ENCODE measurements around the gene POLA1. TPM values are rescaled to one million over a fixed set of nuclear protein-coding genes. Genes with fewer than 3 reads are reported as not detected.

Gene POLA1
- total and polyA plus RNA-seq, 11 donors = 1.9 to 8.1 (median 6.5) TPM

GRCh38 chrX:24839331-24839730 lies 145.6 kb downstream of the POLA1 start:
- ATAC-seq = no peak
- no peaks in the 10 kb centered on the region for H3K4me1 ChIP-seq
- no peak for TF ChIP-seq POLR2A (IDR thresholded peaks at IDR 0.05)
- TF ChIP-seq, protein P1, sequence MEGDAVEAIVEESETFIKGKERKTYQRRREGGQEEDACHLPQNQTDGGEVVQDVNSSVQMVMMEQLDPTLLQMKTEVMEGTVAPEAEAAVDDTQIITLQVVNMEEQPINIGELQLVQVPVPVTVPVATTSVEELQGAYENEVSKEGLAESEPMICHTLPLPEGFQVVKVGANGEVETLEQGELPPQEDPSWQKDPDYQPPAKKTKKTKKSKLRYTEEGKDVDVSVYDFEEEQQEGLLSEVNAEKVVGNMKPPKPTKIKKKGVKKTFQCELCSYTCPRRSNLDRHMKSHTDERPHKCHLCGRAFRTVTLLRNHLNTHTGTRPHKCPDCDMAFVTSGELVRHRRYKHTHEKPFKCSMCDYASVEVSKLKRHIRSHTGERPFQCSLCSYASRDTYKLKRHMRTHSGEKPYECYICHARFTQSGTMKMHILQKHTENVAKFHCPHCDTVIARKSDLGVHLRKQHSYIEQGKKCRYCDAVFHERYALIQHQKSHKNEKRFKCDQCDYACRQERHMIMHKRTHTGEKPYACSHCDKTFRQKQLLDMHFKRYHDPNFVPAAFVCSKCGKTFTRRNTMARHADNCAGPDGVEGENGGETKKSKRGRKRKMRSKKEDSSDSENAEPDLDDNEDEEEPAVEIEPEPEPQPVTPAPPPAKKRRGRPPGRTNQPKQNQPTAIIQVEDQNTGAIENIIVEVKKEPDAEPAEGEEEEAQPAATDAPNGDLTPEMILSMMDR (IDR thresholded peaks at IDR 0.05) = no peak
- WGBS, 4 donors = 60 to 85% (median 72%) methylated on average over 4 of the region's 4 CpGs
- H3K36me3 ChIP-seq = peaks cover 0 to 11% (median 0%) of the 10 kb centered on the region in 9 donors
- H3K27me3 ChIP-seq = peaks cover 0 to 9% (median 0%) of the 10 kb centered on the region in 9 donors
- intact Hi-C loops (cut with DNase I) = loop anchor here in 9 of 10 donors (2.0 to 10.0 kb wide), 4 partner anchors 303 to 307 kb away; no protein-coding TSS in a partner anchor
- no peak overlapping the region for H3K27ac ChIP-seq
- H3K4me3 ChIP-seq = no peak overlapping the region
- H3K9me3 ChIP-seq = no peaks in the 10 kb centered on the region
- DNase-seq = no peak

- DNase-seq = no peak
Measured at GRCh38 chrX:24842486-24842885, 148.8 kb downstream of the POLA1 start.

GRCh38 chrX:24846550-24847150 lies 152.9 kb downstream of the POLA1 start:
- Histone ChIP-seq H3K27me3 (peaks cover 0 to 14% (median 0%) of the 10 kb centered on the region in 9 donors), H3K27ac (no peak overlapping the region), H3K4me1 (no peaks in the 10 kb centered on the region), H3K9me3 (no peaks in the 10 kb centered on the region), H3K36me3 (peaks cover 0 to 12% (median 0%) of the 10 kb centered on the region in 9 donors), H3K4me3 (no peak overlapping the region)
- no peak for DNase-seq
- intact Hi-C loops (cut with DNase I) = no loop called here
- 35 to 64% (median 49%) methylated on average over 3 of the region's 3 CpGs for WGBS, 4 donors
- no peak for TF ChIP-seq POLR2A (IDR thresholded peaks at IDR 0.05)
- TF ChIP-seq, protein P1 (IDR thresholded peaks at IDR 0.05) = no peak
- no peak for ATAC-seq

More at GRCh38 chrX:24842486-24842885, 148.8 kb downstream of the POLA1 start:
- H3K4me3 ChIP-seq = no peak overlapping the region
- H3K27me3 ChIP-seq = peaks cover 0 to 12% (median 0%) of the 10 kb centered on the region in 9 donors
- no peaks in the 10 kb centered on the region for H3K9me3 ChIP-seq
- no peaks in the 10 kb centered on the region for H3K4me1 ChIP-seq
- intact Hi-C loops (cut with DNase I) = loop anchor here in 1 of 10 donors (5.0 kb wide), 1 partner anchor 300 kb away; no protein-coding TSS in a partner anchor
- no peak for ATAC-seq
- TF ChIP-seq, protein P1 (IDR thresholded peaks at IDR 0.05) = no peak
- H3K36me3 ChIP-seq = peaks cover 0 to 12% (median 0%) of the 10 kb centered on the region in 9 donors
- no peak overlapping the region for H3K27ac ChIP-seq
- WGBS, 4 donors = 48 to 75% (median 66%) methylated on average over 5 of the region's 5 CpGs

DNA sequence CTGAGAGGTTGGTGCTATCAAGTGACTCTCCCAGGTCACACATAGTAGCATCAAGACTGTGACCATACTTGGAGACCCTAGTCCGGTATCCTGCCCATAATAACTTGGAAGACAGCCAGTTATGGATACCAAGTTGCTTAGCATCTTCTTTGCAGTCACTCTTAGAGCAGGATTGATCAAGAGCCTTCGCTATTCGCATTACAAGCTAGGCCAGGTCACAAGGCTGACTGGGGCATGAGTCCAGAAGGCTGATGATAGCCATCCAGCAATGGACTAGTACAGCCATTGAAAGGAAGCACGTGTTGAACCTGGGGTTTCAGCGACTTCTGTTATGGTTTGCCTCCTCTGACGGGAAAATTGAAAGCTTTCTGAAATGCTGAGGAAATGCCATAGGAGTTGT lies 157.6 kb downstream of the POLA1 start:
- 72 to 96% (median 93%) methylated on average over 6 of the region's 6 CpGs for WGBS, 4 donors
- H3K36me3 ChIP-seq = peaks cover 0 to 11% (median 0%) of the 10 kb centered on the region in 9 donors
- H3K4me1 ChIP-seq = no peaks in the 10 kb centered on the region
- ATAC-seq (no peak), DNase-seq (no peak)
- TF ChIP-seq POLR2A (IDR thresholded peaks at IDR 0.05) = no peak
- TF ChIP-seq, protein P1 (IDR thresholded peaks at IDR 0.05) = no peak
- no peaks in the 10 kb centered on the region for H3K9me3 ChIP-seq
- H3K27ac ChIP-seq = no peak overlapping the region
- peaks cover 0 to 5% (median 0%) of the 10 kb centered on the region in 9 donors for H3K27me3 ChIP-seq
- intact Hi-C loops (cut with DNase I) = no loop called here
- no peak overlapping the region for H3K4me3 ChIP-seq

Measured in heart left ventricle (tissue), 16 donors.